Lower leg skin (tissue), 4 donors: Measurements from ENCODE around the gene TMTC1. TPM values are rescaled to one million over a fixed set of nuclear protein-coding genes. Genes with fewer than 3 reads are reported as not detected.

Source experiments
- DNase-seq, 2 donors: peaks; one replicate each; pipeline ENCODE4 v3.0.0-alpha.2; 2019; ENCODE audit warnings: low spot score in 2 of 2
- H3K4me3 ChIP-seq: fragments of 200-600 bp; sonication (generic); 2 replicates; pipeline ENCODE4 v1.5.1; 2017; ENCODE audit warnings: mild to moderate bottlenecking, low read depth; ENCODE audit not compliant: poor library complexity, severe bottlenecking
- POLR2A ChIP-seq, 2 donors: fragments of 450-650 bp; IDR thresholded peaks; one replicate each; pipeline ENCODE4 v1.6.1; 2016 to 2017; ENCODE audit warnings: antibody characterized with exemption in 2 of 2, mild to moderate bottlenecking in 1 of 2, moderate library complexity in 1 of 2
- WGBS, 2 donors: methylation state at CpG; one replicate each; pipeline ENCODE4 v1.1.5; 2018; 5-methylcytosine and 5-hydroxymethylcytosine counted together
- intact Hi-C: fragments of 100-400 bp; cut with DNase I; formaldehyde crosslinking; loops from one replicate; pipeline ENCODE4 v1.15.0; 2023; ENCODE audit warnings: low total_unique reads
- total RNA-seq, 4 donors: library from RNA; depleted of rRNA; stranded (reverse); fragments of >200 nt; gene quantifications; one replicate each; pipeline ENCODE4 v1.1.0, GENCODE V29; 2016
- TF ChIP-seq, protein P1 (sequence below), 3 donors: fragments of 450-650 bp; IDR thresholded peaks; one replicate each; pipeline ENCODE4 v1.5.1; 2016; ENCODE audit warnings: antibody characterized with exemption in 3 of 3, mild to moderate bottlenecking in 3 of 3, moderate library complexity in 2 of 3

Gene TMTC1
- total RNA-seq, 4 donors from 2014 or later = 14.1 to 38.2 (median 18.5) TPM

DNA sequence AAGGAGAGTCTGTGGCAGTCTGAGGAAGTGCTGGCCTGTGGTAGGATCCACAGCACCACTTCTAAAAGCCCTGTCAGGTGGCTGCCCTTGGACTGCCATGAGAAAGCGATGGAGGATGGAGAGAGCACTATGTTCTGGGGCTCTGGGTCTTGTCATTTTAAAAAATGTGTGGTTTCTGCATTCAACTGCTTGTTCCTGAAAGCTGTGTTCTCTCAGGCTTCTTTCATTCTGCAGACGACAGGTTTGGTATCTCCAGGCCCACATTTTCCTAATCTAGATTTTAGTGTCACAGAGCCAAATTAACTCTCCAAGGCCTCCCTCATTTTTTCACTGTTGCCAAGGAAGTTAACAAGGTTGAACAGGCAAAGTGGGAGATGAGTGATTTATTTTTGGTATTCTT lies 296.8 kb downstream of the TMTC1 start:
- DNase-seq = no peak
- 61 to 72% methylated on average over 2 of the region's 2 CpGs for WGBS, 2 donors
- intact Hi-C loops = no loop called here
- no peak overlapping the region for H3K4me3 ChIP-seq
- no peak for TF ChIP-seq POLR2A (IDR thresholded peaks at IDR 0.05)
- TF ChIP-seq, protein P1, sequence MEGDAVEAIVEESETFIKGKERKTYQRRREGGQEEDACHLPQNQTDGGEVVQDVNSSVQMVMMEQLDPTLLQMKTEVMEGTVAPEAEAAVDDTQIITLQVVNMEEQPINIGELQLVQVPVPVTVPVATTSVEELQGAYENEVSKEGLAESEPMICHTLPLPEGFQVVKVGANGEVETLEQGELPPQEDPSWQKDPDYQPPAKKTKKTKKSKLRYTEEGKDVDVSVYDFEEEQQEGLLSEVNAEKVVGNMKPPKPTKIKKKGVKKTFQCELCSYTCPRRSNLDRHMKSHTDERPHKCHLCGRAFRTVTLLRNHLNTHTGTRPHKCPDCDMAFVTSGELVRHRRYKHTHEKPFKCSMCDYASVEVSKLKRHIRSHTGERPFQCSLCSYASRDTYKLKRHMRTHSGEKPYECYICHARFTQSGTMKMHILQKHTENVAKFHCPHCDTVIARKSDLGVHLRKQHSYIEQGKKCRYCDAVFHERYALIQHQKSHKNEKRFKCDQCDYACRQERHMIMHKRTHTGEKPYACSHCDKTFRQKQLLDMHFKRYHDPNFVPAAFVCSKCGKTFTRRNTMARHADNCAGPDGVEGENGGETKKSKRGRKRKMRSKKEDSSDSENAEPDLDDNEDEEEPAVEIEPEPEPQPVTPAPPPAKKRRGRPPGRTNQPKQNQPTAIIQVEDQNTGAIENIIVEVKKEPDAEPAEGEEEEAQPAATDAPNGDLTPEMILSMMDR (IDR thresholded peaks at IDR 0.05) = no peak

DNA sequence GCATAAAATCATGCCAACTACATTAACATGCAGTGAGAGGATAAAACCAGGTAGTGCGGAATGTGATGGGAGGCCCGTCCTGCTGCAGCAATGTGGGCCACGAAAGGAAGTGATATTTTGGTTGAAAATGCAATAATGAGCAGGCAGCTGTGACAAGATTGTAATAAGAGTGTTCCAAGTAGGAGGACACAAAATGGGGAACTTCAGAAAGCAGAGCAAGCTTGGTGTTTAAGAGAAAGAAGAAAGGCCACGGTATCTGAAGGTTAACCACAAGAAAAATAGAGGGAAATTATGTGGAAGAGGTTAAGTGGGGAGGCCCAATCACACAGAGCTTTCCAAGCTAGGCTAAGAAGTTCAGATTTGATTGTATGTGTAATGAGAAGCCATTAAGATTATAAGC lies 320.5 kb downstream of the TMTC1 start:
- 76 to 79% methylated on average over 4 of the region's 4 CpGs for WGBS, 2 donors
- no peak for TF ChIP-seq POLR2A (IDR thresholded peaks at IDR 0.05)
- TF ChIP-seq, protein P1 (IDR thresholded peaks at IDR 0.05) = no peak
- no peak overlapping the region for H3K4me3 ChIP-seq
- DNase-seq = no peak
- intact Hi-C loops = no loop called here

DNA sequence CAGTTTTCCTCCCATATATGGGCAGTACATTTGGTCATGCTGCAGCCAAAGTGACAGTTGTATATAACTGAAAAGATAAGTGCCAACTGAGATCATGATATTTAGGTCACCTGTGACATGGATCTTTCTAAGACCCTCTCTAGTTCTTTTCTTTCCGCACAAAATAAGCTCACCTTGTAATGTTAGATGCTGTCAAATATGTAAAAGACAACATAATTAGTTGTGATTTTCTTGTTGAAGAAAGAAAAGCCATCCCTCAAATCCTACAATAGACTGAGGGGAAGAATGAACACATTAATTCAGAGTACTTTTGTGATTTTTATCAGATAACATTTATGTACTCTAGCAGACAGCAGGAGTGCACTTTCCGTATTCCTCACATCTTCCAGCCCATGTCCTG lies 323.7 kb downstream of the TMTC1 start:
- DNase-seq = no peak
- intact Hi-C loops = no loop called here
- TF ChIP-seq, protein P1 (IDR thresholded peaks at IDR 0.05) = no peak
- no peak for TF ChIP-seq POLR2A (IDR thresholded peaks at IDR 0.05)
- WGBS, 2 donors = 79 to 94% methylated on average over 2 of the region's 2 CpGs
- H3K4me3 ChIP-seq = no peak overlapping the region

DNA sequence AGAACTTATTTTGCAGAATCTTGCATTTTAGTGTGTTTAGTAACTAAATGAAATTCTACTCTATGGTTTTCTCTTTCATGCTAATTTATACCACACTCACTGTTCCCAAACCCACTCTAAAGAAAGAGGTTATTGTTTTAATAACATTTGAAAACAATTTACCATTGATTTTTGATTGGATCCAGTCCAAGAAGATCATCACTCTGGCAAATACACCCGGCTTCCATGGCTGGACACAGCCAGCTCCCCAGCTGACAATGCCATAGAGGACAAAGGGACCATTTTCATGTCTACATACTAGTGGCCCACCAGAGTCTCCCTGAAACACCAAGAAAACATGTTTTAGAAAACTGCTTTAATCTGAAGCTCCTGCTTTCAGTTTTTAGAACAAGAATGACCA lies 328.7 kb downstream of the TMTC1 start:
- 33 to 44% methylated on average over 1 of the region's 1 CpG for WGBS, 2 donors
- intact Hi-C loops = no loop called here
- TF ChIP-seq, protein P1 (IDR thresholded peaks at IDR 0.05) = no peak
- TF ChIP-seq POLR2A (IDR thresholded peaks at IDR 0.05) = no peak

DNA sequence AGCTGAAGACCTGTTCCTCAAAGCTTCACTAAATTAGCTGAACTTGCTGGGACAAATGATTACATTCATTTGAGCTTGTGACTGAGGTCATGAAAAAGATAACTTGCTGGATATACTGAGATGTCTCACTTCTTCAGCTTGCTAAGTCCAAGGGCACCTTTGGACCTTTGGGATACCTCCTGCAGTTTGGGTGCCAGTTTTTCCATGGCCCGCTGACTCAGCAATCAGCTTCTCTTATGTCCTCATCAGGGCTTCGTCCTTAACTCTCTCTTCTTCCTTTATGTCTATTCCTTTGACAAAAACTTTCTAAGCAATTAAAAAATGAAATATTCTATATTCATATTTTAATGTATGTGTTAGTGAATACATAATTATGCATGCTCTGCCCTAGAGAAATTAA lies 331.9 kb downstream of the TMTC1 start:
- no peak overlapping the region for H3K4me3 ChIP-seq
- DNase-seq = no peak
- TF ChIP-seq POLR2A (IDR thresholded peaks at IDR 0.05) = no peak
- TF ChIP-seq, protein P1 (IDR thresholded peaks at IDR 0.05) = no peak
- WGBS, 2 donors = 85 to 92% methylated on average over 2 of the region's 2 CpGs
- intact Hi-C loops = no loop called here

More for the DNA sequence above, 328.7 kb downstream of the TMTC1 start:
- H3K4me3 ChIP-seq = no peak overlapping the region
- DNase-seq = no peak
